ENCODE results near the gene ZDHHC8. TPM values are rescaled to one million over a fixed set of nuclear protein-coding genes. Genes with fewer than 3 reads are reported as not detected.
A peak's percentile ranks its signal among the peaks of the same experiment; 100 is the strongest.

ZDHHC8 gene
- polyA plus RNA-seq, 2 of the 4 experiments (the other 2 are of a cell fraction), result 5.3 to 28.1 TPM

DNA sequence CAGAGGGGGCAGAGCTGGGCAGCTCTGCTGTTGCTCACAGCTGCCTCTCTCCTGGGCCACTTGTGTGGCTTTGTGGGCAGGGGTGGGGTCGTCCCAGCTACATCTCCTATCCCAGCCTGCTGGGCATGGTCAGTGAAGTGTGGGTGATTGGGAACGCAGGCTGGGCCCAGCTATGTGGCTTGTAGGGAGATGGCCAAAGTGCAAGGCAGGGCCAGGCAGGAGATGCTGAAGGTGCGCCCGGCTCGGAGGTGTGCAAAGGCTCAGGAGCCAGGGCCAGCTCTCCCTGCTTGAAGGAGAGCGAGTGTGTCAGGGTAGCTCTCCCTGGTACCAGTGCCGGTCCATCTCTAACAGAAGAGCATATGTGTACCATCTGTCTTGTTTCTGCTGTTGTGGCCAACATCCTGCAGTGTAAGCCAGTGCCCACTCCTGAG, 24.1 kb upstream of the ZDHHC8 start:
- Histone ChIP-seq H3K27ac (no peak overlapping the region), H3K9me3 (no peaks in the 10 kb centered on the region), H3K4me2 (no peak overlapping the region), H3K4me3 (no peak overlapping the region), H3K4me1 (no peaks in the 10 kb centered on the region)
- POLR2A ChIA-PET, result no interaction called here
- ATAC-seq (no peak), DNase-seq (ENCODE audit: low read depth in 1 of 2, low spot score in 1 of 2) (no peak), FAIRE-seq (no peak)
- CTCF ChIA-PET, result interaction anchor here (1.3 to 2.2 kb wide), 2 partner anchors 12 to 137 kb away, joined by 3 to 7 read pairs; no protein-coding TSS in a partner anchor
- TF ChIP-seq JUNB (IDR thresholded peaks at IDR 0.05), result no peak
- no peak for TF ChIP-seq RCOR1 (IDR thresholded peaks at IDR 0.05; ENCODE audit: low read depth, low read length)
- TF ChIP-seq CBX2 (IDR thresholded peaks at IDR 0.05; ENCODE audit: borderline replicate concordance, low read depth), result no peak
- TF ChIP-seq ZC3H11A (IDR thresholded peaks at IDR 0.05), result no peak
- no peak for TF ChIP-seq POLR2A (IDR thresholded peaks at IDR 0.05; ENCODE audit: low read length)
- TF ChIP-seq HOXB5 (CRISPR knock-in tag; IDR thresholded peaks at IDR 0.05), result no peak
- no peak for TF ChIP-seq CEBPB (IDR thresholded peaks at IDR 0.05)
- no peak for TF ChIP-seq JUN (IDR thresholded peaks at IDR 0.05)
- no peak for TF ChIP-seq PHF8 (IDR thresholded peaks at IDR 0.05; ENCODE audit: borderline replicate concordance, low read depth)
- TF ChIP-seq ZSCAN20 (CRISPR knock-in tag; IDR thresholded peaks at IDR 0.05), result no peak
- no peak for TF ChIP-seq RNF2 (IDR thresholded peaks at IDR 0.05; ENCODE audit: borderline replicate concordance, low read depth)
- TF ChIP-seq, protein P1, sequence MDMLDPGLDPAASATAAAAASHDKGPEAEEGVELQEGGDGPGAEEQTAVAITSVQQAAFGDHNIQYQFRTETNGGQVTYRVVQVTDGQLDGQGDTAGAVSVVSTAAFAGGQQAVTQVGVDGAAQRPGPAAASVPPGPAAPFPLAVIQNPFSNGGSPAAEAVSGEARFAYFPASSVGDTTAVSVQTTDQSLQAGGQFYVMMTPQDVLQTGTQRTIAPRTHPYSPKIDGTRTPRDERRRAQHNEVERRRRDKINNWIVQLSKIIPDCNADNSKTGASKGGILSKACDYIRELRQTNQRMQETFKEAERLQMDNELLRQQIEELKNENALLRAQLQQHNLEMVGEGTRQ (IDR thresholded peaks at IDR 0.05), result no peak
- no peak for TF ChIP-seq HEYL (CRISPR knock-in tag; IDR thresholded peaks at IDR 0.05)
- TF ChIP-seq ESRRA (IDR thresholded peaks at IDR 0.05; ENCODE audit: borderline replicate concordance, low read length), result no peak
- TF ChIP-seq GATA3 (IDR thresholded peaks at IDR 0.05; ENCODE audit: borderline replicate concordance), result no peak
- WGBS (ENCODE audit: missing lambda C conversion rate), result 96% methylated on average over 6 of the region's 7 CpGs

DNA sequence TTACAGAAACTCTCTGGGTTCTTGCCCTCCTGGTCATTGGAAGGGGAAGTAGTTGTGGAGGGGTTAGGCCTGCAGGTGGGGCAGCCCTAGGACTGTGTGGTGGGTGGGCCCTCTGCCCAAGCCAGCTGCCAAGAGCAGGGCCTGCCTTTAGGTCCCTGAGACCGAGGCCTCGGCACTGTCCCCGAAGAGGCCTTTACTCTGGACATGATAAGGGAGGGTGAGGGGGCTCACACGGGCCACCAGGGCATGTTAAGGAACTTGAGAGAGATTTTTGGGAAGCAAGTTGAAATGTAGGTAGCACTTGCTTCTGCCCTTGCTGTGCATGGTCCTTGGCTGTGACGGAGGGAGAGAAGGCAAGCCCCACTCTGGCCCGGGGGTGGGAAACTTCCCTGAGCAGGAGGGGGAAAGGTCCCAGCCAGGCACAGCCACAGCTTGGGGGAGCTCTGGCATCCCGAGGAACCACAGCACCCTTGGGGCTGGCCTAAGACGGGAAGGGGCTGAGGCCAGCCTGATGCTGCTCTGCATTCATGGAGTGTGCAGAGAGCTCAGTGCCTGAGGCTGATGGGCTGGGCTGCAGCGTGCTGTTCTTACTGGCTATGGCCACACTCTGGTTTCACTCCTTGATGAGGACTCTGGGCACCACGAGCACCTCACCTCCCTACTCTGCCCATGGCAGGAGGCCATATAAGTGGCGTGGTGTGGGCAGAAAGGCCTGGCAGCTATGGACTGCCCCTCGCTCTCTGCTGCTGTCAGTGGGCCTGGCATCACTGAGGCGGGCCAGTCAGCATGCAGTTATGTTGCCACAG, 23.4 kb upstream of the ZDHHC8 start:
- Histone ChIP-seq H3K4me3 (no peak overlapping the region), H3K9me3 (no peaks in the 10 kb centered on the region), H3K4me1 (no peaks in the 10 kb centered on the region), H3K4me2 (no peak overlapping the region), H3K27ac (no peak overlapping the region)
- ChIA-PET POLR2A (no interaction called here), CTCF (interaction anchor here (2.2 kb wide), 1 partner anchor 12 kb away, joined by 7 read pairs; no protein-coding TSS in a partner anchor)
- 74% methylated on average over 7 of the region's 13 CpGs for WGBS (ENCODE audit: missing lambda C conversion rate)
- TF ChIP-seq POLR2AphosphoS2 (conservative IDR thresholded peaks at IDR 0.05; ENCODE audit: low read length), result 0 out of 2 replicates have a peak, but pooled peaks have one; percentile 36
- TF ChIP-seq, protein P2, sequence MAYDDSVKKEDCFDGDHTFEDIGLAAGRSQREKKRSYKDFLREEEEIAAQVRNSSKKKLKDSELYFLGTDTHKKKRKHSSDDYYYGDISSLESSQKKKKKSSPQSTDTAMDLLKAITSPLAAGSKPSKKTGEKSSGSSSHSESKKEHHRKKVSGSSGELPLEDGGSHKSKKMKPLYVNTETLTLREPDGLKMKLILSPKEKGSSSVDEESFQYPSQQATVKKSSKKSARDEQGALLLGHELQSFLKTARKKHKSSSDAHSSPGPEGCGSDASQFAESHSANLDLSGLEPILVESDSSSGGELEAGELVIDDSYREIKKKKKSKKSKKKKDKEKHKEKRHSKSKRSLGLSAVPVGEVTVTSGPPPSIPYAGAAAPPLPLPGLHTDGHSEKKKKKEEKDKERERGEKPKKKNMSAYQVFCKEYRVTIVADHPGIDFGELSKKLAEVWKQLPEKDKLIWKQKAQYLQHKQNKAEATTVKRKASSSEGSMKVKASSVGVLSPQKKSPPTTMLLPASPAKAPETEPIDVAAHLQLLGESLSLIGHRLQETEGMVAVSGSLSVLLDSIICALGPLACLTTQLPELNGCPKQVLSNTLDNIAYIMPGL (CRISPR knock-in tag; IDR thresholded peaks at IDR 0.05; ENCODE audit: borderline replicate concordance), result no peak
- no peak for DNase-seq (ENCODE audit: low read depth in 1 of 2, low spot score in 1 of 2)
- no peak for ATAC-seq
- no peak for FAIRE-seq

DNA sequence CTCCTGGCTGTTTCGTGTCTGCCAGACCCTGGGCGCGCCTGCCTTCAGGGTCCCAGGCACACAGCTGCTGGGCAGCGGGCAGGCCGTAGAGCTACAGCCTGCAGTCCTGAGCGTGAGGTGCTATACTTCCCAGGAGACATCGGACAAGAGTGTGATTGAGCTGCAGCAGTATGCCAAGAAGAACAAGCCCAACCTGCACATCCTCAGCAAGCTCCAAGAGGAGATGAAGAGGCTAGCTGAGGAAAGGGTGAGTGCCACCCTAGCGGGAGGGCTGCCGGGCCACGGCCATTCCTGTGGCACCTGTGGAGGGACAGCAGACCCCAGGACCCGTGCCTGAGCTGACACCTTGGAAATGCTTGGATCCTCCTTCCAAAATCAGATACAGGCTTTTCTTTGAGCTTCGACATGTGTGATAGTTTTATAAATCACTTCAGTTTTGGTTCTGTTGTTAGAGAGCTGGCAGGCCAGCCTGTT, 22.8 kb upstream of the ZDHHC8 start:
- H3K4me3 ChIP-seq, result no peak overlapping the region
- ChIA-PET CTCF (interaction anchor here (2.2 kb wide), 1 partner anchor 13 kb away, joined by 7 read pairs; no protein-coding TSS in a partner anchor), POLR2A (interaction anchor here (0.7 kb wide), 1 partner anchor 9 kb away, joined by 3 read pairs; the partner anchor contains the start of gene TRMT2A)
- no peak for ATAC-seq
- DNase-seq (ENCODE audit: low read depth in 1 of 2, low spot score in 1 of 2), result no peak
- TF ChIP-seq GATA3 (IDR thresholded peaks at IDR 0.05; ENCODE audit: borderline replicate concordance) (no peak), HOXB13 (CRISPR knock-in tag; IDR thresholded peaks at IDR 0.05; ENCODE audit: low read depth) (no peak)
- no peak for FAIRE-seq
- no peak overlapping the region for H3K4me2 ChIP-seq
- 86% methylated on average over 12 of the region's 12 CpGs for WGBS (ENCODE audit: missing lambda C conversion rate)
- H3K4me1 ChIP-seq, result no peaks in the 10 kb centered on the region
- H3K27ac ChIP-seq, result no peak overlapping the region
- no peaks in the 10 kb centered on the region for H3K9me3 ChIP-seq

Measured in A549 (cell line).